Retinal pigment epithelial cell (primary cell): Measurements from ENCODE around the gene PSMA3.

Experiments used
- DNase-seq: peaks from one replicate; pipeline ENCODE4 v3.0.0-alpha.2; 2010; ENCODE audit warnings: low read depth
- H3K4me3 ChIP-seq: 2 replicates; pipeline ENCODE4 v1.5.1; 2011; ENCODE audit warnings: mild to moderate bottlenecking, low read length, control low read depth, moderate library complexity
- TF ChIP-seq, protein P1 (sequence below): conservative IDR thresholded peaks from 2 replicates; pipeline ENCODE4 v1.5.1; 2011; ENCODE audit warnings: low read depth, low read length, control low read depth, inconsistent platforms

The PSMA3 gene

DNA sequence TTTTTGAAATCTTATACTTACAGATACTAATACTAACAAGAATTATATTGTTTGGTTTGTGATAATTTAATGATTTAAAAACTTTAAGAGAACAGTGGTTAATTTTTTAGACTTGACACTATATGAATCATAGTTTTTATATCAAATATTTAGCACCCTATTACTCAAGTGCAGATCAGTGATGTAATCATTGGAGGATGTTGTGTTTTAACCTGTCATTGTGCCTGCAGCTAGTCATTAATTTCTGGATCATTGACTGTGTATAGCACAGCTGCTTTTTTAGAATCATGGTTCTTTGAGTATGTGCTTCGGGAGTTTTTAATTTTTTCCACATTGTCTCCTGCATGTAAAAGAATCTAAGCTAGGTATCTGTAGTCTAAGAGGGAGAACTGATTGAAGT, 71.0 kb downstream of the PSMA3 start:
- TF ChIP-seq, protein P1, sequence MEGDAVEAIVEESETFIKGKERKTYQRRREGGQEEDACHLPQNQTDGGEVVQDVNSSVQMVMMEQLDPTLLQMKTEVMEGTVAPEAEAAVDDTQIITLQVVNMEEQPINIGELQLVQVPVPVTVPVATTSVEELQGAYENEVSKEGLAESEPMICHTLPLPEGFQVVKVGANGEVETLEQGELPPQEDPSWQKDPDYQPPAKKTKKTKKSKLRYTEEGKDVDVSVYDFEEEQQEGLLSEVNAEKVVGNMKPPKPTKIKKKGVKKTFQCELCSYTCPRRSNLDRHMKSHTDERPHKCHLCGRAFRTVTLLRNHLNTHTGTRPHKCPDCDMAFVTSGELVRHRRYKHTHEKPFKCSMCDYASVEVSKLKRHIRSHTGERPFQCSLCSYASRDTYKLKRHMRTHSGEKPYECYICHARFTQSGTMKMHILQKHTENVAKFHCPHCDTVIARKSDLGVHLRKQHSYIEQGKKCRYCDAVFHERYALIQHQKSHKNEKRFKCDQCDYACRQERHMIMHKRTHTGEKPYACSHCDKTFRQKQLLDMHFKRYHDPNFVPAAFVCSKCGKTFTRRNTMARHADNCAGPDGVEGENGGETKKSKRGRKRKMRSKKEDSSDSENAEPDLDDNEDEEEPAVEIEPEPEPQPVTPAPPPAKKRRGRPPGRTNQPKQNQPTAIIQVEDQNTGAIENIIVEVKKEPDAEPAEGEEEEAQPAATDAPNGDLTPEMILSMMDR, result no peak
- DNase-seq, result no peak
- H3K4me3 ChIP-seq, result no peak overlapping the region
